K562 (cell line): ENCODE data around the gene ADCY1. TPM values are rescaled to one million over a fixed set of nuclear protein-coding genes. Genes with fewer than 3 reads are reported as not detected.

Source experiments
- CCAR2 ChIP-seq: fragments of 200-400 bp; formaldehyde crosslinking; IDR thresholded peaks from 2 replicates; pipeline ENCODE4 v1.6.1; 2017; ENCODE audit warnings: mild to moderate bottlenecking, low read depth, low read length
- E2F8 ChIP-seq: fragments of 450-650 bp; IDR thresholded peaks from 2 replicates; pipeline ENCODE4 v1.7.1; 2018; ENCODE audit warnings: mild to moderate bottlenecking, low read depth; ENCODE audit not compliant: partially characterized antibody
- MAFK ChIP-seq: IDR thresholded peaks from 2 replicates; pipeline ENCODE4 v1.6.1; 2011; ENCODE audit warnings: low read length, improper control_type of control experiment
- MYNN ChIP-seq, 2 experiments: sonication (generic); formaldehyde crosslinking in 1 of 2; IDR thresholded peaks; 2 replicates each; pipeline versions ENCODE4 v1.5.0 to v1.6.1; 2016 to 2020; ENCODE audit warnings: antibody characterized with exemption in 1 of 2, missing genetic modification reagents in 1 of 2
- WHSC1 ChIP-seq: IDR thresholded peaks from one replicate; pipeline ENCODE4 v1.6.1; 2012; ENCODE audit warnings: low read length, control low read depth, inconsistent platforms
- polyA plus RNA-seq, 8 experiments: library from polyadenylated mRNA; depleted of rRNA in 4 of 8; stranded (reverse) in 5 of 8; unstranded in 3 of 8; fragments of >200 nt; fragmentation: Nextera tagmentation in 2 of 8; fragmentation: Illumina TruSeq in 1 of 8; extraction: Ambion mirVana in 2 of 8; extraction: Trizol in 1 of 8; gene quantifications; 2 replicates each; pipeline versions ENCODE4 v1.2.1 to v1.2.3, GENCODE V29; 2011 to 2014; ENCODE audit warnings: inconsistent platforms in 1 of 8, missing spikeins in 1 of 8
- total RNA-seq, 7 experiments: library from RNA; depleted of rRNA in 6 of 7; stranded (reverse); fragments of >200 nt in 6 of 7; fragmentation: Illumina TruSeq in 2 of 7; extraction: Trizol in 2 of 7; gene quantifications; 2 replicates each; pipeline versions ENCODE4 v1.2.1 to v1.2.3, GENCODE V29; 2011 to 2021; ENCODE audit warnings: low replicate concordance in 1 of 7
- TF ChIP-seq, protein P1 (sequence below), 2 experiments: fragments of 450-650 bp; IDR thresholded peaks; 2 replicates each; pipeline ENCODE4 v1.6.1; 2016; ENCODE audit warnings: mild to moderate bottlenecking in 2 of 2, borderline replicate concordance in 1 of 2, low read depth in 1 of 2, moderate library complexity in 1 of 2

ADCY1 gene
- total and polyA plus RNA-seq, 9 of the 15 experiments (the other 6 are each of a cell fraction or from before 2014, with no cell fraction given) = under 0.01 to 0.18 (median 0.10) TPM; not detected in 4

DNA sequence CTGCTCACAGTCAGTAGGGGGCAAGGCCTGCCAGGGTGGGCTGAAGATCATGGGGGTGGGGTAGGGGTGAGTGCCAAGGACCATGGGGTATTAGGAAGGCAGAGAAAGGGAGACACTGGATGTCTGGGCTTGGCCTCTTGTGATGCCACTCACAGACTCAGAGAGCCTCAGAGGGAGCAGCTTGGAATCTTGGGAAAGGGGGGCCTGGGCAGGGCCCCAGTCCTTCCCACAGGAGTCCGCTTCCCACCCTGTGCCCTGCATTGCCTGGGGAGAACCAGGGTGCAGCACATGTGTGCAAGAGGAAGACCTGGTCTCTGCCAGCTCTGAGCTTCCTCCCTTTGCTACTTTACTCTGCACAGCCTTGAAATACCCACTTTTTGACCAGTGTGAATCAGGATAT lies 4.3 kb downstream of the ADCY1 start (continued):
- TF ChIP-seq E2F8 (no peak), MYNN (IDR thresholded peaks at IDR 0.05) (no peak), MYNN (CRISPR knock-in tag; IDR thresholded peaks at IDR 0.05) (no peak), MAFK (no peak), CCAR2 (no peak), WHSC1 (no peak)
- TF ChIP-seq, protein P1, sequence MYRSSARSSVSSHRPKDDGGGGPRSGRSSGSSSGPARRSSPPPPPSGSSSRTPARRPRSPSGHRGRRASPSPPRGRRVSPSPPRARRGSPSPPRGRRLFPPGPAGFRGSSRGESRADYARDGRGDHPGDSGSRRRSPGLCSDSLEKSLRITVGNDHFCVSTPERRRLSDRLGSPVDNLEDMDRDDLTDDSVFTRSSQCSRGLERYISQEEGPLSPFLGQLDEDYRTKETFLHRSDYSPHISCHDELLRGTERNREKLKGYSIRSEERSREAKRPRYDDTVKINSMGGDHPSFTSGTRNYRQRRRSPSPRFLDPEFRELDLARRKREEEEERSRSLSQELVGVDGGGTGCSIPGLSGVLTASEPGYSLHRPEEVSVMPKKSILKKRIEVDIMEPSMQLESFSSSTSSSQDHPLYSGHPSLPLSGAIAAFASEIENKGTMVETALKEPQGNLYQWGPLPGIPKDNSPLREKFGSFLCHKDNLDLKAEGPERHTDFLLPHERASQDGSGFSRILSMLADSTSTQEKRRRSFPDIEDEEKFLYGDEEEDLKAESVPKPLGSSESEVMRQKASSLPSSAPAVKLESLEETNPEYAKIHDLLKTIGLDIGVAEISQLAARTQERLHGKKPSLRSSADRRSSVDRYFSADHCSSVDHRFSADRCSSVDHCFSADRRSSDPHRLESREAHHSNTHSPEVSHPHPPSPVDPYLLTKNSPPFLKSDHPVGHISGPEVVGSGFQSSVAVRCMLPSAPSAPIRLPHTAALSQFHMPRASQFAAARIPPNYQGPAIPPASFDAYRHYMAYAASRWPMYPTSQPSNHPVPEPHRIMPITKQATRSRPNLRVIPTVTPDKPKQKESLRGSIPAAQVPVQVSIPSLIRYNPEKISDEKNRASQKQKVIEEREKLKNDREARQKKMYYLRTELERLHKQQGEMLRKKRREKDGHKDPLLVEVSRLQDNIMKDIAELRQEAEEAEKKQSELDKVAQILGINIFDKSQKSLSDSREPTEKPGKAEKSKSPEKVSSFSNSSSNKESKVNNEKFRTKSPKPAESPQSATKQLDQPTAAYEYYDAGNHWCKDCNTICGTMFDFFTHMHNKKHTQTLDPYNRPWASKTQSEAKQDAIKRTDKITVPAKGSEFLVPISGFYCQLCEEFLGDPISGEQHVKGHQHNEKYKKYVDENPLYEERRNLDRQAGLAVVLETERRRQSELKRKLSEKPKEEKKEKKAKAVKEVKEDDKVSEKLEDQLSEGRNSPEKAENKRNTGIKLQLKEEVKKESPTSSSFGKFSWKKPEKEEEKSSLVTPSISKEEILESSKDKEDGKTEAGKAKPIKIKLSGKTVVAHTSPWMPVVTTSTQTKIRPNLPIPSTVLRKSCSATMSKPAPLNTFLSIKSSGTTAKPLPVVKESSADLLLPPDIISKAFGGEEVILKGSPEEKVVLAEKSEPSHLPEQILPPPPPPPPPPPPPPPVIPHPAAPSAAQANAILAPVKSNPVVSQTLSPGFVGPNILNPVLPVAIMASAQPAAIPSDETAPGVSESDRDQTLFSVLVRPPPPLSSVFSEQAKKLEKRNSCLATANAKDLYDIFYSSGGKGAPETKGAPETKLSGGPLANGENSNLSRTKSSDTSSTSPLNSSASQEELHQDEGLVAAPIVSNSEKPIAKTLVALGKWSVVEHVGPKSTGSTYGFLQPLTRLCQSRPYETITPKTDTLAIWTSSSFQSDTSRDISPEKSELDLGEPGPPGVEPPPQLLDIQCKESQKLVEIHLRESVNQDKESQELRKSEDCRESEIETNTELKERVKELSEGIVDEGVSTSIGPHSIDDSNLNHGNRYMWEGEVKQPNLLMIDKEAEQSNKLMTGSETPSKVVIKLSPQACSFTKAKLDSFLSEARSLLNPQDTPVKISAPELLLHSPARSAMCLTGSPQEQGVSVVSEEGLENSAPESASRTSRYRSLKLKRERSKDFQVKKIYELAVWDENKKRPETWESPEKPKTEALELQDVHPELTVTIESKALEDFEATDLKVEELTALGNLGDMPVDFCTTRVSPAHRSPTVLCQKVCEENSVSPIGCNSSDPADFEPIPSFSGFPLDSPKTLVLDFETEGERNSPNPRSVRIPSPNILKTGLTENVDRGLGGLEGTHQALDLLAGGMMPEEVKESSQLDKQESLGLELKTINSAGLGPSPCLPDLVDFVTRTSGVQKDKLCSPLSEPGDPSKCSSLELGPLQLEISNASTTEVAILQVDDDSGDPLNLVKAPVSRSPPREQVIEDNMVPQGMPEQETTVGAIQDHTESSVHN (IDR thresholded peaks at IDR 0.05; ENCODE audit: borderline replicate concordance in 1 of 2, low read depth in 1 of 2) = no peak
